Suprapubic skin (tissue), 2 donors: Measurements from ENCODE around the gene DDX31.

Experiments used
- EP300 ChIP-seq: sonication (generic); formaldehyde crosslinking; IDR thresholded peaks from one replicate; pipeline ENCODE4 v1.6.1; 2017; ENCODE audit warnings: antibody characterized with exemption
- POLR2A ChIP-seq, 2 donors: fragments of 450-650 bp; IDR thresholded peaks; one replicate each; pipeline ENCODE4 v1.6.1; 2017; ENCODE audit warnings: antibody characterized with exemption in 2 of 2, mild to moderate bottlenecking in 2 of 2, moderate library complexity in 2 of 2

- no peak for TF ChIP-seq EP300
- no peak for TF ChIP-seq POLR2A (IDR thresholded peaks at IDR 0.05)
Observed at GRCh38 chr9:132579427-132579798, 90.4 kb downstream of the DDX31 start.
